HG03045 (cell line): ENCODE measurements around the gene DOK4.
"Not testable (repeated sequence)": the region's sequence is repeated elsewhere in the genome, so short reads cannot be mapped to it uniquely, and the experiment has no call there.

Source experiments
- ATAC-seq: cut with Tn5 transposase; IDR thresholded peaks from one replicate; pipeline ENCODE4 v1.9.1; 2021; ENCODE audit warnings: mild to moderate bottlenecking, moderate library complexity; ENCODE audit not compliant: unreplicated experiment

DOK4 gene

GRCh38 chr16:57502048-57502775 is 15.9 kb upstream of the DOK4 start:
- ATAC-seq: no peak

- no peak for ATAC-seq
Measured at GRCh38 chr16:57501492-57501891, 15.2 kb upstream of the DOK4 start.

GRCh38 chr16:57500578-57501111 is 14.4 kb upstream of the DOK4 start:
- no peak for ATAC-seq

GRCh38 chr16:57499941-57500340 is 13.6 kb upstream of the DOK4 start:
- ATAC-seq: not testable (repeated sequence)

- no peak for ATAC-seq
Measured at GRCh38 chr16:57498031-57498430, 11.7 kb upstream of the DOK4 start.

- ATAC-seq: no peak
Measured at GRCh38 chr16:57497121-57497520, 10.8 kb upstream of the DOK4 start.

- no peak for ATAC-seq
Measured at GRCh38 chr16:57493767-57494166, 7.5 kb upstream of the DOK4 start.

GRCh38 chr16:57489229-57489628 is 2.9 kb upstream of the DOK4 start:
- ATAC-seq: no peak

- no peak for ATAC-seq
Measured at GRCh38 chr16:57486858-57487834, 853 bp upstream of the DOK4 start.

GRCh38 chr16:57485091-57485915 is 990 bp downstream of the DOK4 start:
- no peak for ATAC-seq

GRCh38 chr16:57484515-57485005 is 1.7 kb downstream of the DOK4 start:
- ATAC-seq: no peak

- ATAC-seq: no peak
Measured at GRCh38 chr16:57483725-57484514, 2.4 kb downstream of the DOK4 start.

GRCh38 chr16:57482845-57483545 is 3.3 kb downstream of the DOK4 start:
- no peak for ATAC-seq

GRCh38 chr16:57481421-57481820 is 4.9 kb downstream of the DOK4 start:
- no peak for ATAC-seq

GRCh38 chr16:57480754-57481230 is 5.5 kb downstream of the DOK4 start:
- ATAC-seq: no peak

- no peak for ATAC-seq
Measured at GRCh38 chr16:57479976-57480753, 6.1 kb downstream of the DOK4 start.

- ATAC-seq: no peak
Measured at GRCh38 chr16:57479205-57479975, 6.9 kb downstream of the DOK4 start.
